ENCODE results near the gene PDCL2. TPM values are rescaled to one million over a fixed set of nuclear protein-coding genes. Genes with fewer than 3 reads are reported as not detected.
"Not testable (repeated sequence)": the region's sequence is repeated elsewhere in the genome, so short reads cannot be mapped to it uniquely, and the experiment has no call there.

The PDCL2 gene
- total and polyA plus RNA-seq, 2 of the 8 experiments (the other 6 are each of a cell fraction or from before 2014, with no cell fraction given) = not detected

DNA sequence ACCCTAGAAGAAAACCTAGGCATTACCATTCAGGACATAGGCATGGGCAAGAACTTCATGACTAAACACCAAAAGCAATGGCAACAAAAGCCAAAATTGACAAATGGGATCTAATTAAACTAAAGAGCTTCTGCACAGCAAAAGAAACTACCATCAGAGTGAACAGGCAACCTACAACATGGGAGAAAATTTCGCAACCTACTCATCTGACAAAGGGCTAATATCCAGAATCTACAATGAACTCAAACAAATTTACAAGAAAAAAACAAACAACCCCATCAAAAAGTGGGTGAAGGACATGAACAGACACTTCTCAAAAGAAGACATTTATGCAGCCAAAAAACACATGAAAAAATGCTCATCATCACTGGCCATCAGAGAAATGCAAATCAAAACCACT lies 32.0 kb upstream of the PDCL2 start:
- H2AK5ac ChIP-seq (ENCODE audit: low read depth, low read length); H3K18ac ChIP-seq (ENCODE audit: extremely low read depth, low read length); H2AFZ ChIP-seq (ENCODE audit: low read length); H2BK120ac ChIP-seq (replicated peaks; ENCODE audit: low read depth, low read length); H3K4ac ChIP-seq (replicated peaks; ENCODE audit: insufficient read length, low read depth, low read length); H3K36me3 ChIP-seq (ENCODE audit: control insufficient read depth in 2 of 4, insufficient read depth in 4 of 4, low read length in 3 of 4); H3K9me3 ChIP-seq (ENCODE audit: insufficient read depth in 2 of 2, low read depth in 1 of 2, low read length in 1 of 2); H3K4me3 ChIP-seq (ENCODE audit: extremely low read depth in 1 of 4, insufficient read depth in 2 of 4, low read depth in 3 of 4, low read length in 4 of 4); H3K23me2 ChIP-seq (ENCODE audit: low read depth, low read length); H4K8ac ChIP-seq (ENCODE audit: extremely low read depth, insufficient read depth, low read length); H3K56ac ChIP-seq (replicated peaks; ENCODE audit: insufficient read length, low read depth, low read length); DNase-seq (ENCODE audit: low read depth in 1 of 2, low spot score in 2 of 2); H2BK20ac ChIP-seq (ENCODE audit: low read length); H4K20me1 ChIP-seq (replicated peaks in 1 of 2; ENCODE audit: control insufficient read depth in 1 of 2, insufficient read depth in 2 of 2, low read length in 2 of 2); H3K9ac ChIP-seq (replicated peaks in 1 of 4; ENCODE audit: extremely low read depth in 1 of 4, low read depth in 3 of 4, low read length in 3 of 4); H2BK5ac ChIP-seq (ENCODE audit: low read depth, low read length); H2BK15ac ChIP-seq (ENCODE audit: low read length); H3K79me2 ChIP-seq (ENCODE audit: control insufficient read depth in 1 of 2, insufficient read depth in 2 of 2, low read length in 2 of 2); H3K4me2 ChIP-seq (ENCODE audit: insufficient read depth in 1 of 2, low read depth in 2 of 2, low read length in 2 of 2); H3K79me1 ChIP-seq (ENCODE audit: low read depth, low read length); H4K91ac ChIP-seq (replicated peaks; ENCODE audit: insufficient read length, low read length); CTCF ChIA-PET (ENCODE audit: partially characterized antibody); H3K23ac ChIP-seq (ENCODE audit: insufficient read length); FAIRE-seq; H3K27me3 ChIP-seq (replicated peaks in 1 of 4; ENCODE audit: control insufficient read depth in 3 of 4, extremely low read depth in 1 of 4, insufficient read depth in 3 of 4, low read length in 3 of 4); H4K5ac ChIP-seq (ENCODE audit: insufficient read length, low read depth, low read length); H3K14ac ChIP-seq (ENCODE audit: insufficient read length); POLR2A ChIA-PET (ENCODE audit: partially characterized antibody); H2BK12ac ChIP-seq (ENCODE audit: low read depth, low read length); H3K4me1 ChIP-seq (replicated peaks in 1 of 4; ENCODE audit: control insufficient read depth in 3 of 4, insufficient read depth in 4 of 4, low read length in 3 of 4); H3K27ac ChIP-seq (ENCODE audit: low read depth, low read length): not testable (repeated sequence)
- 60% methylated on average over 1 of the region's 1 CpG; no CpG with 5 or more reads in 1 of the 2 experiments for WGBS, 2 experiments (ENCODE audit: extremely low coverage in 1 of 2, insufficient coverage in 1 of 2, insufficient read length in 1 of 2, insufficient replicate concordance in 2 of 2, low coverage in 1 of 2, low lambda C conversion rate in 2 of 2, missing lambda C conversion rate in 1 of 2)

All from H1 (cell line).